Stimulated activated CD4-positive, alpha-beta T cell treated with anti-CD3 and anti-CD28 coated beads, Interleukin-12 subunit alpha, Interleukin-12 subunit beta, amount 100 ng/mL, for 48 hours (primary cell): Measurements from ENCODE around the gene GP2.

Experiments
- DNase-seq, 3 donors: peaks; one replicate each; pipeline ENCODE4 v3.0.0-alpha.2; 2020; ENCODE audit warnings: low read depth in 2 of 3, low spot score in 1 of 3

GP2 gene

GRCh38 chr16:20327444-20328041 is at the start of gene GP2:
Gene GP2 (minus strand): TSS chr16:20327513. CDS start chr16:20326431, 1,082 bp downstream.
- DNase-seq = no peak

GRCh38 chr16:20372701-20373100 is 45.4 kb upstream of the GP2 start:
- no peak for DNase-seq

GRCh38 chr16:20369452-20370054 is 42.2 kb upstream of the GP2 start:
- DNase-seq = no peak

GRCh38 chr16:20364051-20364450 is 36.7 kb upstream of the GP2 start:
- no peak for DNase-seq

- DNase-seq = no peak
Observed at GRCh38 chr16:20363191-20363590, 35.9 kb upstream of the GP2 start.

- DNase-seq = no peak
Observed at GRCh38 chr16:20359997-20360396, 32.7 kb upstream of the GP2 start.

GRCh38 chr16:20355114-20355782 is 27.9 kb upstream of the GP2 start:
- DNase-seq = no peak

GRCh38 chr16:20353379-20353778 is 26.1 kb upstream of the GP2 start:
- DNase-seq = no peak

GRCh38 chr16:20352615-20353014 is 25.3 kb upstream of the GP2 start, which contains the start of gene UMOD:
Gene UMOD (minus strand): TSS chr16:20352715. CDS start chr16:20350737, 1,978 bp downstream.
- no peak for DNase-seq

GRCh38 chr16:20349615-20350014 is 22.3 kb upstream of the GP2 start:
- DNase-seq = no peak

- no peak for DNase-seq
Observed at GRCh38 chr16:20348365-20349185, 21.3 kb upstream of the GP2 start.

- DNase-seq = no peak
Observed at GRCh38 chr16:20347666-20348364, 20.5 kb upstream of the GP2 start.

- DNase-seq = no peak
Observed at GRCh38 chr16:20344611-20345010, 17.3 kb upstream of the GP2 start.

- DNase-seq = no peak
Observed at GRCh38 chr16:20339744-20340143, 12.4 kb upstream of the GP2 start.

- no peak for DNase-seq
Observed at GRCh38 chr16:20336955-20337354, 9.6 kb upstream of the GP2 start.

GRCh38 chr16:20334396-20334795 is 7.1 kb upstream of the GP2 start:
- no peak for DNase-seq

GRCh38 chr16:20333120-20333519 is 5.8 kb upstream of the GP2 start:
- no peak for DNase-seq

GRCh38 chr16:20332411-20332810 is 5.1 kb upstream of the GP2 start:
- no peak for DNase-seq

- DNase-seq = no peak
Observed at GRCh38 chr16:20331635-20332034, 4.3 kb upstream of the GP2 start.

- no peak for DNase-seq
Observed at GRCh38 chr16:20329392-20330138, 2.3 kb upstream of the GP2 start.
